GM21515 (cell line): Measurements from ENCODE around the gene FMC1.
A peak's percentile ranks its signal among the peaks of the same experiment; 100 is the strongest.
"Not testable (repeated sequence)": the region's sequence is repeated elsewhere in the genome, so short reads cannot be mapped to it uniquely, and the experiment has no call there.

Source experiments
- ATAC-seq: cut with Tn5 transposase; IDR thresholded peaks from one replicate; pipeline ENCODE4 v1.9.1; 2021; ENCODE audit not compliant: unreplicated experiment

Gene FMC1, protein sequence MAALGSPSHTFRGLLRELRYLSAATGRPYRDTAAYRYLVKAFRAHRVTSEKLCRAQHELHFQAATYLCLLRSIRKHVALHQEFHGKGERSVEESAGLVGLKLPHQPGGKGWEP

GRCh38 chr7:139341058-139341775 is at the start of gene FMC1:
Gene FMC1 (plus strand): TSS chr7:139341337. CDS start chr7:139341385, 48 bp downstream.
- peak; percentile 59 for ATAC-seq

DNA sequence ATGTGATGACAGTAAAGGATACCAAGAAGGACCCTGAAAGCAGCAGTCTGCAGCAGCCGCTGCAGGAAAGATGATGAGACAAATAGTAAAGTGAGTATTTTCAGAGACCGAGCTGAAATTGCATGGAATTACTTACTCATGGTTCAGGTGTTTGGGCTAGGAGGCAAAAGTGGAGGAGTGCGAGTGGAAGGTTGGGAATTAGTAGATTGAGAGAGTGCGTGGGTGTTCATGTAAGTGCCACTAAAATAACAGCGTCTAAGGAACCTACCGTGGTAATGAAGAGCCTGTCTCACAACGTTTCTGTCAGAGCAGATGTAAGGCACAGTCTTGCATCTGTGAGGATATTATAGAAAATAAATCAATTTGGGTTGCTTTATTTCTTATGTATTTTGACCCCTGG is 48.3 kb upstream of the FMC1 start:
- ATAC-seq, result no peak

- no peak for ATAC-seq
Measured at GRCh38 chr7:139293534-139293933, 47.6 kb upstream of the FMC1 start.

- ATAC-seq, result no peak
Measured at GRCh38 chr7:139294241-139294640, 46.9 kb upstream of the FMC1 start.

DNA sequence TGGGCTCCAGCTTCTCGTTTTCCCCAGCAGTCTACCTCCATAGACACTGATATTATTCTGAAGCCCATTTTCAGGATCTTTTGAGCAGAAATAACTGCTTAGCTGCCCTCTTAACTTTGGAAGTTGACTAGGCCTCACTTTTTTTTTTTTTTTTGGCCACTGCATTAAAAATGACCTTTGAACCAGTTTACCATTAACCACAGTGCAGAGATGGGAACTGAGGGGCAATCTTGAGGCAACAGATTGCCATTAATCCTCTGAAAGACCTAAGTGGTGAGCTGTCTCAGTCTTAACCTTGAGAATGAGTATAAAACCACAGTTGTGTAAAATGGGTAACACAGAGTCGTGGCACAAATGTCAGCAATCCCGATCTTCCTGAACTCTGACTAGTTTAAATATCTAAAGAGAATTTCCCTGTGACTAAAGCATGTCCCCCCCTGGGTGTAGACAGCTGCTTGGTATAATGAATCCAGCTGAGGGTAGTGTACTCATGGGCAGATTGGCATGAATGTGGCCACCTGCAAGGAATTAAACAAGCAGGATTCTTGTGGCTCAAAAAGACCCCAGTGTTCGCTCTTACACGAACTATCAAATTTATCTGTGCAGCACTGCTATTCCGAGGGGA is 46.1 kb upstream of the FMC1 start:
- ATAC-seq, result no peak

DNA sequence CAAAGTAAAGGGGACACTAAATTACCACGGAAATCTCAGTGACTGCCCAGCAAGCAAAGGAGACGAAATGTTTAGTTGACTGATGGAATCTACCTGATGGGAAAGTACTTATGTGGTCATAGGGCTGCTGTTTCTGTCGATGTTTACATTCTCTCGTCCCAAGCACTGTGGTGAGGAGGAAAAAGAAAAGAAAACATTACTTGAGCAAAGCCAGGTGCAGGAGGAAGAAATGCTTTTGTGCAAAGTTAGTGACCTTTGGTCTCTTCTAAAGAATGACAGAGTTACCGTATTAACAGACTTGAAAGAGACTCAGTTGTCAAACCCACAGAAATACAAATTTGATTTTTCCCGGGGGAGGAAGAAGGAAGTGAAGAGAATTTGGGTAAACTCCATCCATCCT is 43.3 kb upstream of the FMC1 start:
- ATAC-seq, result no peak

GRCh38 chr7:139299296-139299695 is 41.8 kb upstream of the FMC1 start:
- ATAC-seq, result no peak

DNA sequence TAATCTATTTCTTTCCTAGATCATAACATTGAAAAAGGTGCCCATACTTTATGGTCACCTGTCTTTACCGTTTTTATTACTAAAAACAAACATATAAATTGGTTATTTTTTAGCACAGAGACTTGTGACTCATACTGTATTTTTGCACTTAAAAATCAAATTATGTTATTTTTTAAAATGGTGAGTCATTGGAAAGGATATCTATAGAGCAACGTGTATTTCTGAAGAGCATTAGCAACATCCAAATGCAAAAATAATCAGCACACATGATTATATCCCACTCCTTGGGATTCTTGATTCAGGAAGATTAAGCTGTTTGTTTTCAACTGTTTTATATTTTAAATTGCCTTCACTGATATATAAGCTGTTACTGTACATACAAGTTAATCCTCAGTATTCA is 40.7 kb upstream of the FMC1 start:
- ATAC-seq, result no peak

GRCh38 chr7:139304517-139304916 is 36.6 kb upstream of the FMC1 start:
- ATAC-seq, result no peak

DNA sequence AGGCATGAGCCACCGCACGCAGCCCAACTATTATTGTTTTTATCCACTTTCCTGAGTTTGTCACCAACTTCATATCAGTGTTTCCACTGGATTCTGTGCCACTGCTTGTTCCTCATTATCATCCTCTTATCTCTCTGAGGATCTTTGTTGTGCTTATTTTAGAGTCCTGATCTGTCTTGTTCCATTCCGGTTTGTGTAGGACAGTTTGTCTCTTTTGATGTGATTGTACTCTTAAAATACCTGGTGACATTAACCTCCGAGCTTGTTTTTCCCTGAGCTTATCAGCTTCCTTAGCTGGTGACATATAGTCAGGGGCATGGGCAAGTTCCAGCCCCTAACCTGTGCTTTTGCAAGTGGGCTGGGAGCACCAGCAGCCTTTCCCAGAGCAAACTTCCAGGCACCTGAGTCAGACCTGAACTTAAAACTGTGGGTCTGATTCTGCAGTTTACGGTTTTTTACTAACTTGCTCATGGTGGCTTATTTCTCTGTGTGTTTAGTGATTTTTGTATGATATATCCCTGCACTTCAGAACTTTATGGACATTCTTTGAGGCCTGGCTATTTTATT is 23.1 kb upstream of the FMC1 start:
- ATAC-seq, result no peak

- no peak for ATAC-seq
Measured at GRCh38 chr7:139321071-139321745, 19.9 kb upstream of the FMC1 start.

DNA sequence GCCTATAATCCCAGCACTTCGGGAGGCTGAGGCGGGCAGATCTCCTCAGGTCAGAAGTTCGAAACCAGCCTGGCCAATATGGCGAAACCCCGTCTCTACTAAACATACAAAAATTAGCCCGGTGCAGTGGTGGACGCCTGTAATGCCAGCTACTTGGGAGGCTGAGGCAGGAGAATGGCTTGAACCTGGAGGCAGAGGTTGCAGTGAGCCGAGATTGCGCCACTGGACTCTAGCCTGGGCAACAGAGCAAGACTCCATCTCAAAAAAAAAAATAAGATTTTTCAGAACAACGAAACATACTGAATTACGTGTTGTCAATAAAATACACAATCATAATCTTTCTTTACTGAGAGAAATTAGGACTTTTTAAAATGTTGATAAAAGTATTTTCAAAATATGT is 16.4 kb upstream of the FMC1 start:
- ATAC-seq, result not testable (repeated sequence)

DNA sequence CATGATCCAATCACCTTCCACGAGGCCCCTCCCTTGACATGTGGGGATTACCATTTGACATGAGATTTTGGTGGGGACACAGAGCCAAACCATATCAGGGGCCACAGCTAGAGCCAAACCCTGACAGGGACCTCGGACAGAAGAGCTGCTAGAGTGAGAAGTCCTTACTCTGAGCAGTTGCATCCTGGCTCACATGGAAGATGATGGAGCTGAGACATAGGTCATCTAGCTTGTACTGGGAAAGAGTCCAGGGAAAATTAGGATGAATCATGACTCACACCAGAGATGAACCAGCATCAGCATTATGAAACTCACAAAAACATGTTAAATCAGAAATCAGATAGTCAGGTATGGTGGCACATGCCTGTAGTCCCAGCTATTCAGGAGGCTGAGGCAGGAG is 12.8 kb upstream of the FMC1 start:
- no peak for ATAC-seq

DNA sequence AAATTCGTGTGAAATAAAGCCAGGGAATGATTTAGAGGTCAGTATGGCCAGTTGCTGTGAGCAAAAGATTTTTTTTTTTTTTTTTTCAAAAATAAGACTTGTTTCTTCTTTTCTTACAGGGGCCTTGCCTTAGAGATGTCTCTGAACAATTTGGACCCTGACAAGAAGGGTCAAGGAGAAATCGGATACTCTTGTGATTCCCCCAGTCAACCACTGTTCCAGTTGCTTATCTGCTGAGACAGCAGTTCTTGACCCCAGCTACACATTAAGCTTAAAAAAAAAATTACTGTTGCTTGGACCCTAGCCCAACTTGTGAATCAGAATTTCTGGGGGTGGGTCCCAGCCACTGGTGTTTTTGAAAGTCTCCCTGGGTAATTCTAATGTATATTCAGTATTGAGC is 12.0 kb upstream of the FMC1 start:
- ATAC-seq, result no peak

GRCh38 chr7:139330333-139331030 is 10.7 kb upstream of the FMC1 start:
- no peak for ATAC-seq

- ATAC-seq, result no peak
Measured at GRCh38 chr7:139332697-139333359, 8.3 kb upstream of the FMC1 start.

- not testable (repeated sequence) for ATAC-seq
Measured at GRCh38 chr7:139333443-139333842, 7.7 kb upstream of the FMC1 start.

GRCh38 chr7:139334399-139335150 is 6.6 kb upstream of the FMC1 start:
- no peak for ATAC-seq

GRCh38 chr7:139339025-139339424 is 2.1 kb upstream of the FMC1 start:
- no peak for ATAC-seq

- ATAC-seq, result no peak
Measured at GRCh38 chr7:139339698-139340036, 1.5 kb upstream of the FMC1 start.
